ENCODE data around the gene FKTN.
"Not testable (repeated sequence)": the region's sequence is repeated elsewhere in the genome, so short reads cannot be mapped to it uniquely, and the experiment has no call there.

Gene FKTN

DNA sequence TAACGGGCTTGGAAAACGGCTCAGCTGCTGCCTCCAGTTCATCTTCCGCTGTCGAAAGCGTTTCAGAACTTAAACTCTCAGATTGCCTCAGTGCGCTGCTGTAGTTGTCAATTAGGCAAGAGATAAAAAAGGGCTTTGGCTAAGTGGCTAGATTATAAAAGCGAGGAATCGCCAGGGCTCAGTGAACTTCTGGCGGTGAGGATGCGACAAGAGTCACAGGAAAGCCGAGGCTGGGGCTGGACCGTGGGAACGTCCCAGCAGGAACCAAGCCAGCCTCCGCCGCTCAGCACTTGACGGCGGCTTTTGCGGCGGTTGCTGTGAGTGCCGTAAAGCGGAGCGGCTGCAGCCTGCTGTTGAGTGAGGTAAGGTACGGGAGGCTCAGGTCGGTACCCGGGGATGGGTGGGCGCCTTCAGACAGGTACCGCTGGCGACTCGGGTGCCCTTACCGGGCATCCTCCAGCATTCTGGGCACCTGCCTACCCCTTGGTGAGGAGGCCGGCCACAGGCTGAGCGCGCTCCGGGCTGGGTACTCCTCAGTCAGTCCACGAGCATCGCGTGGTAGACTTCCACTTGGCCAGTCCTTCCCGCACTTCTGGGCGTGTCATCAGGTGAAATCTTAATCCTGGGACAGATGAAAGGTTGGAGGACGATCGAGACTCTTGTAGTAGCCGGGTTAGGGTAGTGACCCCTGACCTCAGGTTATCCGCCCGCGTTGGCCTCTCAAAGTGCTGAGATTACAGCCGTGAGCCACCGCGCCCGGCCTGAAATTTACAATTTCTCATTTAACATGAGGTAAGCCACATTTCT lies at the start of gene FKTN:
Gene FKTN, plus strand, starts transcription at position 328 of the 807 bp plus-strand sequence. CDS start 16,902 bp downstream, outside the sequence.
- TF ChIP-seq ARNT (IDR thresholded peaks at IDR 0.05), result no peak
- no peak for TF ChIP-seq FOXK2 (IDR thresholded peaks at IDR 0.05)
- no peak for TF ChIP-seq SP1 (IDR thresholded peaks at IDR 0.05)
- TF ChIP-seq CTBP1 (IDR thresholded peaks at IDR 0.05; ENCODE audit: borderline replicate concordance), result no peak
- TF ChIP-seq TARDBP (IDR thresholded peaks at IDR 0.05), result no peak
- TF ChIP-seq SUZ12 (IDR thresholded peaks at IDR 0.05), result no peak
- no peak for TF ChIP-seq LEF1 (IDR thresholded peaks at IDR 0.05; ENCODE audit: borderline replicate concordance)
- TF ChIP-seq L3MBTL2 (conservative IDR thresholded peaks at IDR 0.05), result peak; percentile 78
- CTCF ChIA-PET, result no interaction called here
- peak; percentile 92 for DNase-seq (ENCODE audit: extremely low spot score)
- POLR2A ChIA-PET, result interaction anchor here (0.8 to 1.5 kb wide), 2 partner anchors 12 to 136 kb away, joined by 3 to 5 read pairs; partner anchors contain the start of gene TMEM38B

DNA sequence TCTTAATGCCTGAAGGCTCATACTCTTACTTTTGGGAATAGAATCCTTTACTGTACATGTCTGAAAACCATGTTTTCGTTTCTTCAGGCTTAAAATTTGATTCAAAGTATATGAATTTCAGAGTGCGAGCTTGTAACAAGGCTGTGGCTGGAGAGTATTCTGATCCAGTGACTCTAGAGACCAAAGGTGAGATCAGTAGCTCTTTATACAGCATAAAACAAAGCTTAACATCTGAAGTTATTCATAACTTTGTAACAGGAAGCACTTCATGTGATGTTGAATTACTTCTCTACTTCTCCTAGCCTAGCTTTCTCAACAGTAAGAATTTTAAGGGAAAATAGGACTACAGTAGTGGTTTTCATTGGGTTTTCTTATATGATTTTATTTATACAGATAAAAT lies 49.4 kb upstream of the FKTN start:
- TF ChIP-seq L3MBTL2 (conservative IDR thresholded peaks at IDR 0.05) (no peak), TARDBP (IDR thresholded peaks at IDR 0.05) (no peak)
- ChIA-PET CTCF (no interaction called here), POLR2A (no interaction called here)
- DNase-seq (ENCODE audit: extremely low spot score), result no peak

- POLR2A ChIA-PET, result no interaction called here
- no peak for DNase-seq (ENCODE audit: extremely low spot score)
- CTCF ChIA-PET, result no interaction called here
- no peak for TF ChIP-seq SUZ12 (IDR thresholded peaks at IDR 0.05)
- no peak for TF ChIP-seq ELF4 (IDR thresholded peaks at IDR 0.05)
- TF ChIP-seq ARNT (IDR thresholded peaks at IDR 0.05), result no peak
- no peak for TF ChIP-seq L3MBTL2 (conservative IDR thresholded peaks at IDR 0.05)
- TF ChIP-seq NFRKB (IDR thresholded peaks at IDR 0.05), result no peak
- TF ChIP-seq CTBP1 (IDR thresholded peaks at IDR 0.05; ENCODE audit: borderline replicate concordance), result no peak
- TF ChIP-seq FOXK2 (IDR thresholded peaks at IDR 0.05), result no peak
- TF ChIP-seq PKNOX1 (IDR thresholded peaks at IDR 0.05), result no peak
- TF ChIP-seq ZNF384 (IDR thresholded peaks at IDR 0.05), result no peak
- TF ChIP-seq FOXM1 (IDR thresholded peaks at IDR 0.05; ENCODE audit: borderline replicate concordance), result no peak
- no peak for TF ChIP-seq TARDBP (IDR thresholded peaks at IDR 0.05)
- no peak for TF ChIP-seq SP1 (IDR thresholded peaks at IDR 0.05)
- no peak for TF ChIP-seq FOXA1 (IDR thresholded peaks at IDR 0.05)
- TF ChIP-seq LEF1 (IDR thresholded peaks at IDR 0.05; ENCODE audit: borderline replicate concordance), result no peak
- TF ChIP-seq BHLHE40 (IDR thresholded peaks at IDR 0.05; ENCODE audit: borderline replicate concordance), result no peak
- TF ChIP-seq HDGF (IDR thresholded peaks at IDR 0.05; ENCODE audit: borderline replicate concordance), result no peak
Measured at GRCh38 chr9:105510024-105510423, 47.9 kb upstream of the FKTN start.

- ChIA-PET POLR2A (no interaction called here), CTCF (no interaction called here)
- TF ChIP-seq ZNF384 (IDR thresholded peaks at IDR 0.05) (no peak), FOXM1 (IDR thresholded peaks at IDR 0.05; ENCODE audit: borderline replicate concordance) (no peak), SP1 (IDR thresholded peaks at IDR 0.05) (no peak), ELF4 (IDR thresholded peaks at IDR 0.05) (no peak), HDGF (IDR thresholded peaks at IDR 0.05; ENCODE audit: borderline replicate concordance) (no peak), TARDBP (IDR thresholded peaks at IDR 0.05) (no peak), FOXK2 (IDR thresholded peaks at IDR 0.05) (no peak)
- no peak for DNase-seq (ENCODE audit: extremely low spot score)
Measured at GRCh38 chr9:105511446-105511845, 46.5 kb upstream of the FKTN start.

- CTCF ChIA-PET, result no interaction called here
Measured at GRCh38 chr9:105515811-105516413, 42.0 kb upstream of the FKTN start.

GRCh38 chr9:105519710-105520369 lies 38.1 kb upstream of the FKTN start:
- CTCF ChIA-PET; DNase-seq (ENCODE audit: extremely low spot score); POLR2A ChIA-PET: not testable (repeated sequence)

More at GRCh38 chr9:105515811-105516413, 42.0 kb upstream of the FKTN start:
- DNase-seq (ENCODE audit: extremely low spot score), result no peak
- POLR2A ChIA-PET, result no interaction called here
- no peak for TF ChIP-seq NFRKB (IDR thresholded peaks at IDR 0.05)
- no peak for TF ChIP-seq SP1 (IDR thresholded peaks at IDR 0.05)
- TF ChIP-seq ARNT (IDR thresholded peaks at IDR 0.05), result no peak
- TF ChIP-seq FOXM1 (IDR thresholded peaks at IDR 0.05; ENCODE audit: borderline replicate concordance), result no peak
- no peak for TF ChIP-seq FOXA1 (IDR thresholded peaks at IDR 0.05)
- TF ChIP-seq TARDBP (IDR thresholded peaks at IDR 0.05), result no peak
- TF ChIP-seq SUZ12 (IDR thresholded peaks at IDR 0.05), result no peak
- TF ChIP-seq ELF4 (IDR thresholded peaks at IDR 0.05), result no peak
- no peak for TF ChIP-seq L3MBTL2 (conservative IDR thresholded peaks at IDR 0.05)
- no peak for TF ChIP-seq ZNF384 (IDR thresholded peaks at IDR 0.05)
- no peak for TF ChIP-seq BHLHE40 (IDR thresholded peaks at IDR 0.05; ENCODE audit: borderline replicate concordance)
- TF ChIP-seq HDGF (IDR thresholded peaks at IDR 0.05; ENCODE audit: borderline replicate concordance), result no peak

DNA sequence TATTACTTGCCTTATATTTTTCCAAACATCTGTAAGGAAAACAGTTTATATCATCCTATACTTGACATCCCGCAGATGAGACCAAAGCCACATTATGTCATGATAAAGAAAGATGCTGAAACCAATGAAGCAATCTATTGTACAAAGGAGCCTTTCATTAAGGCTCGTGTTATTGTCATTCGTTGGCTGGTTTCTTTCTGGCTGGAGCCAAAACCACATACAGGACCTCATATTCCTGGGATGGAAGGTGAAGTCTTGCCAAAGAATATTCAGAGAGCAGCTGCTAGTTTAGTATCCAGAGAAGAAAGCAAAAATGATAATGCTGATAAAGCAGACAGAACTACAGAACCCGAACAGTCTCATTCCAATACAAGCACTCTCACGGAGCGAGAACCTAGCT lies 36.9 kb upstream of the FKTN start:
- CTCF ChIA-PET; DNase-seq (ENCODE audit: extremely low spot score); POLR2A ChIA-PET: not testable (repeated sequence)

- CTCF ChIA-PET, result not testable (repeated sequence)
Measured at GRCh38 chr9:105522618-105523385, 35.1 kb upstream of the FKTN start.

More at GRCh38 chr9:105522618-105523385, 35.1 kb upstream of the FKTN start:
- POLR2A ChIA-PET; DNase-seq (ENCODE audit: extremely low spot score): not testable (repeated sequence)

Data from HEK293T (cell line).